Nucleus accumbens (tissue), 56 donors: ENCODE measurements around the gene TNFRSF8.
"Not testable (repeated sequence)": the region's sequence is repeated elsewhere in the genome, so short reads cannot be mapped to it uniquely, and the experiment has no call there.

ENCODE experiments used
- DNase-seq, 56 donors: peaks; one replicate each; lab custom pipeline; 2025; lab: John Stamatoyannopoulos, UW

Gene TNFRSF8

GRCh38 chr1:12106861-12107260 is 43.8 kb downstream of the TNFRSF8 start:
- DNase-seq, result not testable (repeated sequence)

DNA sequence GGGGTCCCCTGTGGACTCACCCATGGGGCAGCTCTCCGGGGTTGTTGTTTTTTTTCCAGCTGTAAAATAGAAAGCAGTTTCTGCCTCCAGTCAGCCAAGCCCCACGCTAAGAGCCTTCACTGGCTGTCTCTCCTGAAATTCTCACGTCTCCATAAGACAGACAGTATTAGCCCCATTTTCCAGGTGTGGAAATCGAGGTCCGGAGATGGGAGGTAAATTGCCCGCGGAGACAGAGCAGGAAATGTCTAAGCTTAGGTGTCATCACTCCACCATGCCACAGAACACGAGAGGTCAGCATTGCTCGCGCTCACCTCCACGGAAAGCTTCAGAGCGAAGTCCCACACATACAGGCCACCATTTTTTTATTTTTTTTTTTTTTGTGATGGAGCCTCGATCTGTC is 44.6 kb downstream of the TNFRSF8 start:
- DNase-seq, result no peak

DNA sequence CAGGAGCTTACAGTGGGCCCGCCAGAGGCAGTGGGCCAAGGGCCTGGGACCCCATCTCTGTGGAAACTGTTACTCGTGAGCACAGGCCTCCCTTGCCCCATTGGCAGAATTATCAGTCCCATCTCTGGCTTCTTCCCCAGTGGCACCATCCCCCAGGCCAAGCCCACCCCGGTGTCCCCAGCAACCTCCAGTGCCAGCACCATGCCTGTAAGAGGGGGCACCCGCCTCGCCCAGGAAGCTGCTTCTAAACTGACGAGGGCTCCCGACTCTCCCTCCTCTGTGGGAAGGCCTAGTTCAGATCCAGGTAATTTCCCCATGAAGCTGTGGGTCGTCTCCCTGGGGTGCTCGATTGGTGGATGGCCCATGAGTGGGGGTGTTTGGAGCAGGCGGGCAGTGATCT is 46.8 kb downstream of the TNFRSF8 start:
- no peak for DNase-seq

DNA sequence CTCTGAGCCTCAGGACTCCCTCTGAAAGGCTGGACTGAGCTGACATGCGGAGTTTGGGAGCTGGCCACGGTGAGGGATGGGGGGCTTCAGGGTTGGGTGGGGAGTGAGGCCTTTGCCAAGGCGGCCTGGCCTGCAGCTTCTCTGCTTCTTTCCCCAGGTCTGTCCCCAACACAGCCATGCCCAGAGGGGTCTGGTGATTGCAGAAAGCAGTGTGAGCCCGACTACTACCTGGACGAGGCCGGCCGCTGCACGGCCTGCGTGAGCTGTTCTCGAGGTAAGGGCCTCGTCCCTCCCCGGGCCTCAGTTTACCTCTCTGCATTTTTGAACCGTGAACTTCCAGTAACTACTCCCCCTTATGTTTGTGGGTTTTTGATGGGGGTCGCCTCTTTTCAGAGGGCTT is 48.6 kb downstream of the TNFRSF8 start:
- DNase-seq, result no peak

GRCh38 chr1:12112711-12113161 is 49.6 kb downstream of the TNFRSF8 start:
- DNase-seq, result no peak

- DNase-seq, result no peak
Measured at GRCh38 chr1:12113433-12114339, 50.6 kb downstream of the TNFRSF8 start.

GRCh38 chr1:12114340-12114683 is 51.2 kb downstream of the TNFRSF8 start:
- DNase-seq, result no peak

- no peak for DNase-seq
Measured at GRCh38 chr1:12114916-12115315, 51.8 kb downstream of the TNFRSF8 start.

DNA sequence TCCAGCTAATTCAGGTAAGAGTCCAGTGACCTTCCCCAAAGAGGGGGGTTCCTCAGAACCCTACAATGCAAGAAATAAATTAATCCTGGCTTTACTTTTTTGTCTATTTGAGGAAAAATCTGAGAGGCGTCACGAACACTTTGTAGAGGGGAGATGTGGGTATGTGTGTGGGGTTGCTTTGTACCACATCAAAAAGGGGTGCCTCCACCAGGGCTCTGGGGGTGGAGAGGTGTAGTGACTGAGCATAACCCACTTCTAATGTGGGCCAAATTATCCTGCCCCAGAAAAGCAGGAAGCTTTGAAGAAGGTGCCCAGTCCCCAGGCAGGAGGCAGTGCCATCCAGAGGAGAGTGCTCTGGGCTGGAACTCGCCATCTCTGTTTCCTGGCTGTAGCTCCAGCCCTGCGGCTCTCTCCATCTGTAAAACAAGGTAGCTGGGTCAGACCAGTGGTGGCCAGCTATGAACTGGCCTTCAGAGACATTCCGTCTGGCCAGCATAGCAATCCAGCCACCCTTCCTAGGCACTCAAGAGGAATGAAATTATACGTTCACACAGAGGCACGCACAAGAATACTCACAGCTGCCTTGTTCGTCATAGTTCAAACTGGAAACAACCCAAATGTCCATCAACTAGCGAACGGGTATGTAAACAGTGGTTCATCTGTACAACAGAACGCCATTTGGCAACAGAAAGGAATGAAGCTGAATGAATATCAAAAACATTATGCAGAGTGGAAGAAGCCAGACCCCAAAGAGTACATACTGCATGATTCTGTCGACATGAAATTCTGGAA is 58.3 kb downstream of the TNFRSF8 start:
- DNase-seq, result no peak

- no peak for DNase-seq
Measured at GRCh38 chr1:12123172-12123571, 60.1 kb downstream of the TNFRSF8 start.

DNA sequence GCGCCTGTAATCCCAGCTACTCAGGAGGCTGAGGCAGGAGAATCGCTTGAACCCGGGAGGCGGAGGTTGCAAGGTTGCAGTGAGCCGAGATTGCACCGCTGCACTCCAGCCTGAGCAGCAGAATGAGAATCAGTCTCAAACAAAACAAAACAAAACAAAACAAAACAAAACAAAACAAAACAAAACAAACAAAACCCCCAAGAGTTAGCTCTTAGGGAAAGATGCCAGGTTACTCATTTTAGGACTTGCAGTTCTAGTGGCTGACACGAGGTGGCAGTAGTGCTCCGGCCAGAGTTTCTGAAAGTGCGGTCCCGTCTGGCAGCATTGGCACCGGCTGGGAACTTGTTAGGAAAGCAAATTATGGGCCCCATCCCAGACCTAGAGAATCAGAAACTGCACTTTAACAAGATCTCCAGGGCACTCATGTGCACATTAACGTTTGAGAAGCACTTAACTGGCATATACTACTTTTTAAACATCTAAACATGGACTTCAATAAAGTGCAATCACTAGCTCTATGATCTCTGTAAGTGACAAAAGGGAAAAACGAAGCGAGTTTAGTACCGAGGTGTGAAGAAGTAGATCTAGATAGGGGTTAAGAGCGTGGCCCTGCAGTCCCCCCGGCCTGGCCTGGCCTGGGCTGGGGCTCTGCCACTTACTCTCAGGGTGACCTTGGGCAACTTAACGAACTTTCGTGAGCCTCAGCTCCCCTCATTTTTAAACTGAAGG is 61.8 kb downstream of the TNFRSF8 start:
- peak in 46 of 56 donors; percentile 6 to 85 (median 38) for DNase-seq

- no peak for DNase-seq
Measured at GRCh38 chr1:12125422-12126355, 62.6 kb downstream of the TNFRSF8 start.

- no peak for DNase-seq
Measured at GRCh38 chr1:12126781-12127180, 63.7 kb downstream of the TNFRSF8 start.

GRCh38 chr1:12127206-12127810 is 64.2 kb downstream of the TNFRSF8 start:
- no peak for DNase-seq

DNA sequence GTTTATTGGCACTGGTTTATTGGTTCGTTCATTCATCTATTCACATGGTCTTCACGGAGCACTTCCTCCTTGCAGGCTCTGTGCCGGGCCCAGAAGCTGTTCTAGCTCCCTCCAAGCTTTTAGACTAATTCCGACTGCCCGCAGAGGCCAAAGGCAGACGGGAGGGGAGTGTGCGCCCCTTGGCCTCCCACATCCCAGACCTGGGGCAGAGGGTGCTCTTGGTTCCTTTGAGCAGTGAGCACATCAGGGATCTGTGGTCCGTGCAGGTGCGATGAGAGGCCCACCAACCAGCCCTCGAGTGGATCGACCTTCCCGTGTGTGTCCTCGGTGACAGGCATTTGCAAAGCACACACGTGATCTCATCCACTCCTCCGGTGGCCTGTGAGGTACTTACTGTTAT is 65.0 kb downstream of the TNFRSF8 start:
- DNase-seq, result no peak

DNA sequence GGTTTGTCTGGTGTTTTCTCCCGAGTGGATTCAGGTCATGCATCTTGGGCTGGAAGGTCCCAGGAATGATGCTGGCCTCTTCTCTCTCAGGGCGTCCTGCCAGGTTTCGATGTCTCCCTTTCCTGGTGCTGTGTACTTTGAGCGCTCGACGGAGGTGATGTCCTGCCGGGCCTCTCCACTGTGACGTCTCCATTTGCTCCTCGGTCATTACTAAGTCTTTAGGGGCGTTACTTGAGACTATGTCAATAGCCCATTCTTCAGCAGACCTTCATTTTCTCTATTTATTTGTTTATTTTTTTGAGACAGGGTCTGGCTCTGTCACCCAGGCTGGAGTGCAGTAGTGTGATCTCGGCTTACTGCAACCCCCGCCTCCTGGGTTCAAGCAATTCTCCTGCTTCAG is 66.5 kb downstream of the TNFRSF8 start:
- DNase-seq, result no peak

GRCh38 chr1:12130466-12131130 is 67.5 kb downstream of the TNFRSF8 start:
- no peak for DNase-seq

DNA sequence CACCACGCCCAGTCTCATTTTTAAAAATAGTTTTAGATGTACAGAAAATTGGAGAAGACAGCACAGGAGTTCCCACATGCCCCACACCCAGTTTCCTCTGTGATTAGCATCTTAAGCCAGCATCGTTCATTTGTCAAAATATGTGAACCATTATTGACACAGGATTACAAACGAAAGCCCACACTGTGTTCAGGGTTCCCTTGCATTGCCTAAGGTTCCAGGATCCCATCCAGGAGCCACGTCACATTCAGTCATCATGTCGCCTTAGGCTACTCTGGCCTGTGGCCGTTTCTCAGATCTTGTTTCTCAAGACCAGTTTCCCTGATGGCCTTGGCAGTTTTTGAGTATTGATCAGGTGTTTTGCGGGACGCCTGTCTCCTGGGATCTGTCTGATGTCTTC is 69.0 kb downstream of the TNFRSF8 start:
- no peak for DNase-seq

DNA sequence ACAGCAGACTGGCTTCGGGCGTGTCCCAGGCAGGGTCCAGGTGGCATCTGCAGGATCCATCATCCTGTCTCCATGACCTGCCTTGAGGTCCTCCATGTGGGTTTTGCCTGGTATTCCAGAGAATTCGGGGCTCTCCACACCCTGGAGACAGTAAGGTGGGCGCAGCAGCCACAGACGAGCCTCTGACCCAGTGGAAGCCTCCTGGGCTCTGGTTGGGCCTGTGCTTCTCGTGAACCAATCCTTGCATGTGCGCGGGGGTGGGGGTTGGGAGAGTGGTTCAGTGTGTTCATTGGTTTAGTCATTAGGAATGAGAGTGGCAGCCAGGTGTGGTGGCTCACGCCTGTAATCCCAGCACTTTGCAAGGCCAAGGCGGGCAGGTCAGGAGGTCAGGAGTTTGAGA is 71.6 kb downstream of the TNFRSF8 start:
- no peak for DNase-seq
